ENCODE results near the gene HID1. TPM values are rescaled to one million over a fixed set of nuclear protein-coding genes. Genes with fewer than 3 reads are reported as not detected.

Gene HID1
- total RNA-seq, 2 donors from 2014 or later = 87.1 to 101 TPM

DNA sequence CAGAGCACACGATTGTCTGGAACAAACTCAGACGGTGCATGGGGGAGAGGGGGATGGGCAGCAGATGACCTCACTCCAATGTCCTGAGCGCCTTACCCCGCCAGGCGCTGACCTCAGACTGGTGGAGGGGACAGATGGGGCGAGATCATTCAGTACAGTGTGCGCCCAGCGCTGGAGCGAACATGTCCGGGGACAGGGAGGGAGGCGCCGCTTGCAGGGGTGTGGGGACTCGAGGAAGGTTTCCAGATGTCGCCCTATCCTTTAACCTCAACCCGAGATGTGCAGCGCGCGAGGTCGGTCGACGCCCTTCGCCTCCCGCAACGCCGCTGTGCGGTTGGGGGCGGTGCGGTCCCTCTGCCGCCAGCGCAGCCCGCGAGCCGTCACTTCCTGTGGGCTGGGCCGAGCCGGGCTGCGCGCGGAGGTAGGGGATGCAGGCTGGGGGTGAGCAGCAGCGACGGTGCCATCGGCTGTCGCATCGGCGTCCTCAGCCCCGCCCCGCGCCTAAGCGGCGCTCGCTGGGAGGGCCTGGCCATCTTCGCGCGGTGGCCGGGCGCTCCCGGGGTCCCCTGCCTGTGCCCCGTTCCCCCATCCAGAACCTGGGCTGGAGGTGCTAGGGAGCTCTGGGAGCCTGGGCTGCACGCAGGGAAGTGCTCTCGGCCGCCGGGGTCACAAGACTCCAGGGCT lies 9.6 kb upstream of the HID1 start:
- H3K4me1 ChIP-seq (replicated peaks) = no peaks in the 10 kb centered on the region
- H3K36me3 ChIP-seq = no peaks in the 10 kb centered on the region
- no peaks in the 10 kb centered on the region for H3K27me3 ChIP-seq (replicated peaks; ENCODE audit: insufficient read depth)
- H3K9me3 ChIP-seq = no peaks in the 10 kb centered on the region
- peak; percentile 53 for DNase-seq (ENCODE audit: low spot score)
- peak overlapping the region; percentile 84 to 85 for H3K27ac ChIP-seq
- intact Hi-C loops (cut with DNase I) = no loop called here
- peak overlapping the region; percentile 45 to 57 for H3K4me3 ChIP-seq
- WGBS = 2% methylated on average over 54 of the region's 61 CpGs
- TF ChIP-seq, protein P1, sequence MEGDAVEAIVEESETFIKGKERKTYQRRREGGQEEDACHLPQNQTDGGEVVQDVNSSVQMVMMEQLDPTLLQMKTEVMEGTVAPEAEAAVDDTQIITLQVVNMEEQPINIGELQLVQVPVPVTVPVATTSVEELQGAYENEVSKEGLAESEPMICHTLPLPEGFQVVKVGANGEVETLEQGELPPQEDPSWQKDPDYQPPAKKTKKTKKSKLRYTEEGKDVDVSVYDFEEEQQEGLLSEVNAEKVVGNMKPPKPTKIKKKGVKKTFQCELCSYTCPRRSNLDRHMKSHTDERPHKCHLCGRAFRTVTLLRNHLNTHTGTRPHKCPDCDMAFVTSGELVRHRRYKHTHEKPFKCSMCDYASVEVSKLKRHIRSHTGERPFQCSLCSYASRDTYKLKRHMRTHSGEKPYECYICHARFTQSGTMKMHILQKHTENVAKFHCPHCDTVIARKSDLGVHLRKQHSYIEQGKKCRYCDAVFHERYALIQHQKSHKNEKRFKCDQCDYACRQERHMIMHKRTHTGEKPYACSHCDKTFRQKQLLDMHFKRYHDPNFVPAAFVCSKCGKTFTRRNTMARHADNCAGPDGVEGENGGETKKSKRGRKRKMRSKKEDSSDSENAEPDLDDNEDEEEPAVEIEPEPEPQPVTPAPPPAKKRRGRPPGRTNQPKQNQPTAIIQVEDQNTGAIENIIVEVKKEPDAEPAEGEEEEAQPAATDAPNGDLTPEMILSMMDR (IDR thresholded peaks at IDR 0.05) = peak in 2 of 4 experiments; percentile 31 to 38
- TF ChIP-seq POLR2AphosphoS5 (IDR thresholded peaks at IDR 0.05) = no peak
- TF ChIP-seq POLR2A (IDR thresholded peaks at IDR 0.05) = peak; percentile 77

DNA sequence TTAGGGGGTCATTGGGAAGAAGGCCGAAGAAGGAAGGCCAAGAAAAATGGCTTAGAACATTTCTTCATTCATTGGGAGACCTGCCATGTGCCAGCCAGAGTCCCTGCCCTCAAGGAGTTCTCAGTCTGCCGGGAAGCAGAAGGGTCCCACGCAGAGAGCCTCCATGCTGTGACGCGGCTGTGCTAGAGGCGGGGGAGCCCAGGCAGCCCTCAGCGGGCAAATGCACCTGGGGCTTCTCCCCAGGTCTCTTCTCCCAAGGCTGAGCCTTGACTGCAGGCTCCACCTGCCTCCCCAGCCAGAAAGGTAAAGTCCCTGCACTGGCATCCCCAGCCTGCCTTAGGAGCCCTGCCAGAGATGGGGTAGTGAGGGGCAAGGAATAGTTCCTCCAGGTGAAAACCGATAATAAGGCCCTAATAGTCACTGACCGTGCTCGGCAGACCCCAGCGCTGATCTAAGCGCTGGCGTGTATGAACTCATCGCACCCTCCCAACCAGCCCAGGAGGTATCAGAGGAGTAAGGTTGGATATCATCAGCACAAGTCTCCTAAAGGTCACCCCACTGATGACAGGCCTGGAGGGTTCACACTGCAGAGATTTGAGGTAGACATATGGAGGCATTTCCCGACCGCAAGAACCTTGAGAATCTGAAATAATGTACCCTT lies 8.9 kb upstream of the HID1 start:
- H3K9me3 ChIP-seq = no peaks in the 10 kb centered on the region
- WGBS = 40% methylated on average over 15 of the region's 16 CpGs
- intact Hi-C loops (cut with DNase I) = no loop called here
- no peaks in the 10 kb centered on the region for H3K4me1 ChIP-seq (replicated peaks)
- peak overlapping the region; percentile 45 to 57 for H3K4me3 ChIP-seq
- H3K36me3 ChIP-seq = no peaks in the 10 kb centered on the region
- no peaks in the 10 kb centered on the region for H3K27me3 ChIP-seq (replicated peaks; ENCODE audit: insufficient read depth)
- peak overlapping the region; percentile 84 to 85 for H3K27ac ChIP-seq
- TF ChIP-seq, protein P1 (IDR thresholded peaks at IDR 0.05) = no peak
- TF ChIP-seq POLR2AphosphoS5 (IDR thresholded peaks at IDR 0.05) (no peak), POLR2A (IDR thresholded peaks at IDR 0.05) (no peak)
- no peak for DNase-seq (ENCODE audit: low spot score)

DNA sequence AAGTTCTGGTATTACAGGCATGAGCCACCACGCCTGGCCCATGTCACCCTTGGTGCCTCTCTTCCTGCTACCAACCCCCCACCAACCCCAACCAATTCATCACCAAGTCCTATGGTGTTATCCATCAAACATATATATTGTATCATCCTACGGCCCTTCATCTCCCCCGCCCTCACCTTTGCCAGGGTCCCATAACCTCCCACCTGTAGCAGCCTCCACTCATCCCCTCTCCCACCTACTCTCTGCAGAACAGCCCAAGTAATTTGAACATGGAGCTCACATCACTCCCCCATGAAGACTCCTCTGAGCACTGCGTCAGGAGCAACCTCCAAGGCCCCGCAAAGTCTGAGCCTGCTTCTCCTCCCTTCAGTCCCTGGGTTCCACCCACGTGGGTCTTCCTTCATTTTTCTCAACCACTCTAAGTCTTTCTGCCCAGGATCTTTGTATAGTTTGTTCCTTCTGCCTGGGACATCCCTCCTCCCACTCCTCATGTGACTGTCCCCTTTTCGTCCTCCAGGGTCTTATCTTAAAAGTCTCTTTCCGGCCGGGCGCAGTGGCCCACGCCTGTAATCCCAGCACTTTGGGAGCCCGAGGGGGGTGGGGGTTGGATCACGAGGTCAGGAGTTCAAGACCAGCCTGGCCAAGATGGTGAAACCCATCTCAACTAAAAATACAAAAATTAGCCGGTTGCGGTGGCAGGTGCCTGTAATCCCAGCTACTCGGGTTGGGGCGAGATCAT lies 7.0 kb upstream of the HID1 start:
- TF ChIP-seq POLR2A (IDR thresholded peaks at IDR 0.05) = no peak
- TF ChIP-seq POLR2AphosphoS5 (IDR thresholded peaks at IDR 0.05) = no peak
- TF ChIP-seq, protein P1 (IDR thresholded peaks at IDR 0.05) = no peak
- H3K4me3 ChIP-seq = no peak overlapping the region
- no peak for DNase-seq (ENCODE audit: low spot score)
- H3K9me3 ChIP-seq = no peaks in the 10 kb centered on the region
- H3K27me3 ChIP-seq (replicated peaks; ENCODE audit: insufficient read depth) = no peaks in the 10 kb centered on the region
- no peak overlapping the region for H3K27ac ChIP-seq
- intact Hi-C loops (cut with DNase I) = no loop called here
- H3K36me3 ChIP-seq = no peaks in the 10 kb centered on the region
- no peaks in the 10 kb centered on the region for H3K4me1 ChIP-seq (replicated peaks)
- 86% methylated on average over 17 of the region's 17 CpGs for WGBS

DNA sequence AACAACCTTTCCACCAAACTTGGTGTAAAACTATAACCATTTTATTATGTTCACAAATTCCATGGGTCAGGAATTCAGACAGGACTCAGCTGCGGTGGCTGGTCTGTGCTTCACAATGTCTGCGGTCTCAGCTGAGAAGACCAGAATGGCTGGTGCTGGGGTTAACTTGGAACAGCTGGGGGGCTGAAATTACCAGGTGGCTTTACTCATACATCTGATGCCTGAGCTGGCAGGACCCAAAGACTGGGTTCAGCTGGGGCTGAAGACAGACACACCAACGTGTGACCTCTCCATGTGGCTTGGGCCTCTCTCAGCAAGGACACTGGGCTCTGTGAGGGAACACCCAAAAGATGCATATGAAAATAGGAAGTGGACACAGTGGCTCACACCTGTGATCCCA lies 5.7 kb upstream of the HID1 start:
- WGBS = 82% methylated on average over 3 of the region's 3 CpGs
- Histone ChIP-seq H3K4me1 (replicated peaks) (no peaks in the 10 kb centered on the region), H3K4me3 (no peak overlapping the region), H3K36me3 (no peaks in the 10 kb centered on the region), H3K27ac (no peak overlapping the region), H3K27me3 (replicated peaks; ENCODE audit: insufficient read depth) (no peaks in the 10 kb centered on the region), H3K9me3 (no peaks in the 10 kb centered on the region)
- intact Hi-C loops (cut with DNase I) = no loop called here
- no peak for TF ChIP-seq POLR2A (IDR thresholded peaks at IDR 0.05)
- TF ChIP-seq, protein P1 (IDR thresholded peaks at IDR 0.05) = no peak
- no peak for TF ChIP-seq POLR2AphosphoS5 (IDR thresholded peaks at IDR 0.05)
- DNase-seq (ENCODE audit: low spot score) = no peak
